Psoas muscle (tissue), 8 donors: Measurements from ENCODE around the gene NCAM1. TPM values are rescaled to one million over a fixed set of nuclear protein-coding genes. Genes with fewer than 3 reads are reported as not detected.

Experiments
- ATAC-seq, 4 donors: fragments of 200-7000 bp; cut with Tn5 transposase; one replicate each; pipeline ENCODE4 v1.9.1; 2020; ENCODE audit warnings: moderate library complexity in 3 of 4, mild to moderate bottlenecking in 2 of 4
- DNase-seq, 2 donors: peaks; one replicate each; pipeline ENCODE4 v3.0.0-alpha.2; 2020
- H3K27ac ChIP-seq: fragments of 200-600 bp; one replicate; pipeline ENCODE4 v1.8.0; 2022
- H3K27me3 ChIP-seq, 3 donors: fragments of 200-600 bp in 1 of 3; one replicate each; pipeline versions ENCODE4 v1.6.1 to v1.8.0; 2013 to 2022; ENCODE audit warnings: low read length in 2 of 3, mild to moderate bottlenecking in 2 of 3, moderate library complexity in 1 of 3; ENCODE audit not compliant: insufficient read depth in 3 of 3
- H3K36me3 ChIP-seq, 2 donors: fragments of 200-600 bp in 1 of 2; one replicate each; pipeline versions ENCODE4 v1.6.1 to v1.8.0; 2013 to 2022; ENCODE audit warnings: low read depth in 1 of 2, mild to moderate bottlenecking in 1 of 2, moderate library complexity in 1 of 2; ENCODE audit not compliant: insufficient read depth in 1 of 2
- H3K4me1 ChIP-seq: fragments of 200-600 bp; one replicate; pipeline ENCODE4 v1.8.0; 2022
- H3K4me3 ChIP-seq: fragments of 200-600 bp; one replicate; pipeline ENCODE4 v1.8.0; 2022; ENCODE audit warnings: mild to moderate bottlenecking
- H3K9me3 ChIP-seq: fragments of 200-600 bp; one replicate; pipeline ENCODE4 v1.8.0; 2022
- CTCF ChIP-seq: fragments of 200-600 bp; IDR thresholded peaks from one replicate; pipeline ENCODE4 v1.8.0; 2022; ENCODE audit warnings: antibody characterized with exemption
- WGBS, 3 donors: extraction: QIAGEN DNeasy Blood & Tissue Kit; methylation state at CpG; one replicate each; pipeline versions ENCODE4 v1.1.6 to v1.1.7; 2013; 5-methylcytosine and 5-hydroxymethylcytosine counted together
- intact Hi-C, 2 donors: fragments of 100-400 bp; cut with DNase I; formaldehyde crosslinking; loops; one replicate each; pipeline versions ENCODE4 v1.11.0 to v1.14.2; 2022
- polyA plus RNA-seq, 3 donors: library from polyadenylated mRNA; stranded (reverse); fragments of 200-250 nt; gene quantifications; one replicate each; pipeline ENCODE4 v1.2.3, GENCODE V29; 2013
- total RNA-seq, 4 donors: library from RNA; stranded (reverse); fragmentation: NEBNext Ultra II Directional in 2 of 4; extraction: Animal tissue kit (Norgen Biotek cat#: 25700) in 2 of 4; gene quantifications; one replicate each; pipeline versions ENCODE4 v1.2.1 to v1.2.4, GENCODE V29; 2021 to 2023
- donor health status: healthy with polysubstance abuse.
- donor health status: DM: no; HTN: no; CAD: no; lungs with moderate emphysema.
- donor health status: Bipolar disorder and iron deficiency.
- donor health status: healthy.
- donor health status: DM: yes; HTN: yes; CAD: no.
- donor health status: DM: no; HTN: no; CAD: no.
- donor health status: DM: no; HTN: no; CAD: no.
- donor health status: DM: yes; HTN: yes; CAD: no.

The NCAM1 gene
- total and polyA plus RNA-seq, 7 donors: 1.3 to 50.3 (median 3.0) TPM

- Histone ChIP-seq H3K4me1 (no peaks in the 10 kb centered on the region), H3K27ac (no peak overlapping the region), H3K9me3 (no peaks in the 10 kb centered on the region), H3K4me3 (no peak overlapping the region), H3K36me3 (no peaks in the 10 kb centered on the region), H3K27me3 (no peaks in the 10 kb centered on the region)
- intact Hi-C loops: no loop called here
- ATAC-seq (no peak), DNase-seq (no peak)
- TF ChIP-seq CTCF: no peak
- 77 to 79% (median 78%) methylated on average over 7 of the region's 7 CpGs for WGBS, 3 donors
Measured at GRCh38 chr11:113267493-113267892, 306.3 kb downstream of the NCAM1 start.

GRCh38 chr11:113269096-113269495 lies 307.9 kb downstream of the NCAM1 start:
- no peaks in the 10 kb centered on the region for H3K36me3 ChIP-seq
- no peak for TF ChIP-seq CTCF
- no peak overlapping the region for H3K27ac ChIP-seq
- no peak overlapping the region for H3K4me3 ChIP-seq
- 91 to 94% (median 93%) methylated on average over 2 of the region's 2 CpGs for WGBS, 3 donors
- no peak for DNase-seq
- no peaks in the 10 kb centered on the region for H3K9me3 ChIP-seq
- H3K27me3 ChIP-seq: no peaks in the 10 kb centered on the region
- H3K4me1 ChIP-seq: no peaks in the 10 kb centered on the region
- intact Hi-C loops: no loop called here
- no peak for ATAC-seq

GRCh38 chr11:113269636-113270035 lies 308.4 kb downstream of the NCAM1 start:
- no peak overlapping the region for H3K27ac ChIP-seq
- TF ChIP-seq CTCF: no peak
- no peaks in the 10 kb centered on the region for H3K9me3 ChIP-seq
- 89 to 98% (median 95%) methylated on average over 5 of the region's 5 CpGs for WGBS, 3 donors
- intact Hi-C loops: no loop called here
- no peak overlapping the region for H3K4me3 ChIP-seq
- no peaks in the 10 kb centered on the region for H3K4me1 ChIP-seq
- ATAC-seq (no peak), DNase-seq (no peak)
- no peaks in the 10 kb centered on the region for H3K27me3 ChIP-seq
- no peaks in the 10 kb centered on the region for H3K36me3 ChIP-seq

DNA sequence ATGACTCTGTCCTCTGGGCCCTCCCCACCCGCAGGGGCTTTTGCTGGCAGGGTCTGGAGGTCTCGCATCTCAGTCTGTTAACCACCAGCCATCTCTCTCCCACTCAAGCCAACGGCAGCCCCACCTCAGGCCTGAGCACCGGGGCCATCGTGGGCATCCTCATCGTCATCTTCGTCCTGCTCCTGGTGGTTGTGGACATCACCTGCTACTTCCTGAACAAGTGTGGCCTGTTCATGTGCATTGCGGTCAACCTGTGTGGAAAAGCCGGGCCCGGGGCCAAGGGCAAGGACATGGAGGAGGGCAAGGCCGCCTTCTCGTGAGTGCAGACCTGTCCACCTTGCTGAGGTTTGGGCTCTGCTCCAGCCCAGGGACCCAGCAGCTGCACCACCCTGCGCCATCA lies 308.9 kb downstream of the NCAM1 start:
- intact Hi-C loops: no loop called here
- 96 to 97% (median 96%) methylated on average over 12 to 13 of the region's 13 CpGs for WGBS, 3 donors
- ATAC-seq: no peak

More for the DNA sequence above, 308.9 kb downstream of the NCAM1 start:
- no peak for TF ChIP-seq CTCF
- Histone ChIP-seq H3K4me3 (no peak overlapping the region), H3K9me3 (no peaks in the 10 kb centered on the region), H3K27me3 (no peaks in the 10 kb centered on the region), H3K4me1 (no peaks in the 10 kb centered on the region), H3K27ac (no peak overlapping the region), H3K36me3 (no peaks in the 10 kb centered on the region)
- DNase-seq: no peak
